HG02642 (cell line): ENCODE results near the gene SHE.

Experiments used
- ATAC-seq: cut with Tn5 transposase; IDR thresholded peaks from one replicate; pipeline ENCODE4 v1.9.1; 2021; ENCODE audit warnings: mild to moderate bottlenecking; ENCODE audit not compliant: unreplicated experiment, poor library complexity

The SHE gene

GRCh38 chr1:154453161-154453560 lies 49.1 kb downstream of the SHE start:
- ATAC-seq: no peak

- ATAC-seq: no peak
These were observed 53.8 kb downstream of the SHE start for GRCh38 chr1:154448331-154448811.

- ATAC-seq: no peak
These were observed 55.4 kb downstream of the SHE start for GRCh38 chr1:154446789-154447188.

GRCh38 chr1:154446292-154446691 lies 55.9 kb downstream of the SHE start:
- ATAC-seq: no peak

GRCh38 chr1:154445040-154445472 lies 57.2 kb downstream of the SHE start:
- ATAC-seq: peak; percentile 74

GRCh38 chr1:154443274-154444013 lies 58.8 kb downstream of the SHE start:
- no peak for ATAC-seq

- ATAC-seq: no peak
These were observed 60.0 kb downstream of the SHE start for GRCh38 chr1:154442006-154442740.

- no peak for ATAC-seq
These were observed 60.8 kb downstream of the SHE start for GRCh38 chr1:154441241-154441888.

- ATAC-seq: no peak
These were observed 62.0 kb downstream of the SHE start for GRCh38 chr1:154440036-154440804.

GRCh38 chr1:154436433-154436832 lies 65.8 kb downstream of the SHE start:
- ATAC-seq: no peak

- ATAC-seq: no peak
These were observed 66.5 kb downstream of the SHE start for GRCh38 chr1:154435599-154436200.

- ATAC-seq: no peak
These were observed 67.7 kb downstream of the SHE start for GRCh38 chr1:154434346-154435085.

- no peak for ATAC-seq
These were observed 68.9 kb downstream of the SHE start for GRCh38 chr1:154433161-154433764.

- no peak for ATAC-seq
These were observed 70.4 kb downstream of the SHE start for GRCh38 chr1:154431586-154432373.

- no peak for ATAC-seq
These were observed 71.3 kb downstream of the SHE start for GRCh38 chr1:154430903-154431302.

- no peak for ATAC-seq
These were observed 72.2 kb downstream of the SHE start for GRCh38 chr1:154429841-154430611.
